ENCODE measurements around the gene RIMKLB. TPM values are rescaled to one million over a fixed set of nuclear protein-coding genes. Genes with fewer than 3 reads are reported as not detected.

The RIMKLB gene
- total and polyA plus RNA-seq, 2 of the 8 experiments (the other 6 are each of a cell fraction or from before 2014, with no cell fraction given), result 37.8 to 78.2 TPM

DNA sequence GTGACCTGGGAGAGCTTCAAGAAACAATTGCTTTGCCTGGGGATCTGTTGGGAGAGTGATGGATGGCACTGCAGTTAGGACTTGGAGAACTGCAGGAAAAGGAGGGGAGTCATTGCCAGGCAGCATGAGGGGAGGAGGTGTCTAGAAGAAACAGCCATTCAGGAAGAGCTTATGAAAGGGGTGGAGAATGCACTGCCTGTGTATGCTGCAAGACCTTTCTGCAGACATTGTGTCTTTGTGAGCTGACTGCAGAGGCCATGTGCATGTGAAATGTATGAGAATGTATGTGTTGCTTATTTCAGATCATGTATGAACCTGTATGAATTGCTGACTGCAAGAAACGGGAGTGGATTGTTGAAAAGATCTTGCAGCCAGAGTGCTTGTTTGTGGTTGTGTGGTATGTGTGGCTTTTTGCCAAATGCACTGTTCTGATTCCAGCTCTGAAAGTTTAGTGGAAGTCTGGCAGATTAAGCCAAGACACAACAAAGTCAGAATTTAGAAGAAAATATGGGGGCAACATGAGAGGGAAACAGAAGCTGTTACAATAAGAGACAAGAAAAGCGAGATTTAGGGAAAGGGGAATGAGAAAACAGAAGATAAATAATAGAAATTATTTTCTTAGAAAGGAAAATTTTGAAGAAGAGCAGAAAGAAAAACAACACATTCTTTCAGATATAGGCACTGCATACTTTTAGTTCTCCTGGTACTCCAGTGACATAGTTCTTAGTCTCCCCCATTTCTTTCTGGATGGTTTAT is 9.8 kb upstream of the RIMKLB start (continued):
- TF ChIP-seq, protein P1, sequence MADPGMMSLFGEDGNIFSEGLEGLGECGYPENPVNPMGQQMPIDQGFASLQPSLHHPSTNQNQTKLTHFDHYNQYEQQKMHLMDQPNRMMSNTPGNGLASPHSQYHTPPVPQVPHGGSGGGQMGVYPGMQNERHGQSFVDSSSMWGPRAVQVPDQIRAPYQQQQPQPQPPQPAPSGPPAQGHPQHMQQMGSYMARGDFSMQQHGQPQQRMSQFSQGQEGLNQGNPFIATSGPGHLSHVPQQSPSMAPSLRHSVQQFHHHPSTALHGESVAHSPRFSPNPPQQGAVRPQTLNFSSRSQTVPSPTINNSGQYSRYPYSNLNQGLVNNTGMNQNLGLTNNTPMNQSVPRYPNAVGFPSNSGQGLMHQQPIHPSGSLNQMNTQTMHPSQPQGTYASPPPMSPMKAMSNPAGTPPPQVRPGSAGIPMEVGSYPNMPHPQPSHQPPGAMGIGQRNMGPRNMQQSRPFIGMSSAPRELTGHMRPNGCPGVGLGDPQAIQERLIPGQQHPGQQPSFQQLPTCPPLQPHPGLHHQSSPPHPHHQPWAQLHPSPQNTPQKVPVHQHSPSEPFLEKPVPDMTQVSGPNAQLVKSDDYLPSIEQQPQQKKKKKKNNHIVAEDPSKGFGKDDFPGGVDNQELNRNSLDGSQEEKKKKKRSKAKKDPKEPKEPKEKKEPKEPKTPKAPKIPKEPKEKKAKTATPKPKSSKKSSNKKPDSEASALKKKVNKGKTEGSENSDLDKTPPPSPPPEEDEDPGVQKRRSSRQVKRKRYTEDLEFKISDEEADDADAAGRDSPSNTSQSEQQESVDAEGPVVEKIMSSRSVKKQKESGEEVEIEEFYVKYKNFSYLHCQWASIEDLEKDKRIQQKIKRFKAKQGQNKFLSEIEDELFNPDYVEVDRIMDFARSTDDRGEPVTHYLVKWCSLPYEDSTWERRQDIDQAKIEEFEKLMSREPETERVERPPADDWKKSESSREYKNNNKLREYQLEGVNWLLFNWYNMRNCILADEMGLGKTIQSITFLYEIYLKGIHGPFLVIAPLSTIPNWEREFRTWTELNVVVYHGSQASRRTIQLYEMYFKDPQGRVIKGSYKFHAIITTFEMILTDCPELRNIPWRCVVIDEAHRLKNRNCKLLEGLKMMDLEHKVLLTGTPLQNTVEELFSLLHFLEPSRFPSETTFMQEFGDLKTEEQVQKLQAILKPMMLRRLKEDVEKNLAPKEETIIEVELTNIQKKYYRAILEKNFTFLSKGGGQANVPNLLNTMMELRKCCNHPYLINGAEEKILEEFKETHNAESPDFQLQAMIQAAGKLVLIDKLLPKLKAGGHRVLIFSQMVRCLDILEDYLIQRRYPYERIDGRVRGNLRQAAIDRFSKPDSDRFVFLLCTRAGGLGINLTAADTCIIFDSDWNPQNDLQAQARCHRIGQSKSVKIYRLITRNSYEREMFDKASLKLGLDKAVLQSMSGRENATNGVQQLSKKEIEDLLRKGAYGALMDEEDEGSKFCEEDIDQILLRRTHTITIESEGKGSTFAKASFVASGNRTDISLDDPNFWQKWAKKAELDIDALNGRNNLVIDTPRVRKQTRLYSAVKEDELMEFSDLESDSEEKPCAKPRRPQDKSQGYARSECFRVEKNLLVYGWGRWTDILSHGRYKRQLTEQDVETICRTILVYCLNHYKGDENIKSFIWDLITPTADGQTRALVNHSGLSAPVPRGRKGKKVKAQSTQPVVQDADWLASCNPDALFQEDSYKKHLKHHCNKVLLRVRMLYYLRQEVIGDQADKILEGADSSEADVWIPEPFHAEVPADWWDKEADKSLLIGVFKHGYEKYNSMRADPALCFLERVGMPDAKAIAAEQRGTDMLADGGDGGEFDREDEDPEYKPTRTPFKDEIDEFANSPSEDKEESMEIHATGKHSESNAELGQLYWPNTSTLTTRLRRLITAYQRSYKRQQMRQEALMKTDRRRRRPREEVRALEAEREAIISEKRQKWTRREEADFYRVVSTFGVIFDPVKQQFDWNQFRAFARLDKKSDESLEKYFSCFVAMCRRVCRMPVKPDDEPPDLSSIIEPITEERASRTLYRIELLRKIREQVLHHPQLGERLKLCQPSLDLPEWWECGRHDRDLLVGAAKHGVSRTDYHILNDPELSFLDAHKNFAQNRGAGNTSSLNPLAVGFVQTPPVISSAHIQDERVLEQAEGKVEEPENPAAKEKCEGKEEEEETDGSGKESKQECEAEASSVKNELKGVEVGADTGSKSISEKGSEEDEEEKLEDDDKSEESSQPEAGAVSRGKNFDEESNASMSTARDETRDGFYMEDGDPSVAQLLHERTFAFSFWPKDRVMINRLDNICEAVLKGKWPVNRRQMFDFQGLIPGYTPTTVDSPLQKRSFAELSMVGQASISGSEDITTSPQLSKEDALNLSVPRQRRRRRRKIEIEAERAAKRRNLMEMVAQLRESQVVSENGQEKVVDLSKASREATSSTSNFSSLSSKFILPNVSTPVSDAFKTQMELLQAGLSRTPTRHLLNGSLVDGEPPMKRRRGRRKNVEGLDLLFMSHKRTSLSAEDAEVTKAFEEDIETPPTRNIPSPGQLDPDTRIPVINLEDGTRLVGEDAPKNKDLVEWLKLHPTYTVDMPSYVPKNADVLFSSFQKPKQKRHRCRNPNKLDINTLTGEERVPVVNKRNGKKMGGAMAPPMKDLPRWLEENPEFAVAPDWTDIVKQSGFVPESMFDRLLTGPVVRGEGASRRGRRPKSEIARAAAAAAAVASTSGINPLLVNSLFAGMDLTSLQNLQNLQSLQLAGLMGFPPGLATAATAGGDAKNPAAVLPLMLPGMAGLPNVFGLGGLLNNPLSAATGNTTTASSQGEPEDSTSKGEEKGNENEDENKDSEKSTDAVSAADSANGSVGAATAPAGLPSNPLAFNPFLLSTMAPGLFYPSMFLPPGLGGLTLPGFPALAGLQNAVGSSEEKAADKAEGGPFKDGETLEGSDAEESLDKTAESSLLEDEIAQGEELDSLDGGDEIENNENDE (IDR thresholded peaks at IDR 0.05; ENCODE audit: insufficient replicate concordance, low read length), result no peak
- TF ChIP-seq HDAC6 (IDR thresholded peaks at IDR 0.05; ENCODE audit: low read depth, low read length) (no peak), EP300 (IDR thresholded peaks at IDR 0.05; ENCODE audit: borderline replicate concordance in 1 of 2, low read depth in 2 of 2, low read length in 2 of 2) (peak in 1 of 2 experiments; percentile 49; a peak in 1 of 3 replicates), KDM4A (IDR thresholded peaks at IDR 0.05; ENCODE audit: low read depth, low read length, severe bottlenecking) (no peak), RFX5 (IDR thresholded peaks at IDR 0.05; ENCODE audit: borderline replicate concordance, low read depth, low read length) (no peak), TBP (IDR thresholded peaks at IDR 0.05; ENCODE audit: low read depth, low read length) (no peak), PHF8 (conservative IDR thresholded peaks at IDR 0.05; ENCODE audit: low read depth, low read length) (no peak), KDM5A (IDR thresholded peaks at IDR 0.05; ENCODE audit: low read length) (no peak)

Data from H1 (cell line).